Measurements from ENCODE around the gene PCBP3.
"Not testable (repeated sequence)": the region's sequence is repeated elsewhere in the genome, so short reads cannot be mapped to it uniquely, and the experiment has no call there.

Gene PCBP3

GRCh38 chr21:45940621-45941337 lies 297.3 kb downstream of the PCBP3 start:
- DNase-seq, result no peak

DNA sequence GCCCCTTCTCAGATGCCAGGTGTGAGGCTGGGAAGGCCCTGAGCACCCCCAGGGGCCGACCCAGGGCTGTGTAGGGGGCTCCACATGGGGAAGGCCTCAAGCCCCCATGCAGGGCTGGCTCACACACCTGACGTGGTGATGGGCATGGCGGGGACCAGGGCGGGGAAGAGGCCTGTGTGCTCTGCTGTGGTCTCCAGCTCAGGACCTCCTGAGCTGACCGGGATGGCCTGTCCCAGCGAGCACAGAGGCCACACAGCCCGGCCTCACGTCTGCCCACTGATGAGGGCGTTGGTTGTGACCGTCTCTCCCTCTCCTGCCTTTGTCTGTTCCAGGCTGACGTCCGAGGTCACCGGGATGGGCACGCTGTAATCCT lies 297.8 kb downstream of the PCBP3 start:
- DNase-seq, result no peak

DNA sequence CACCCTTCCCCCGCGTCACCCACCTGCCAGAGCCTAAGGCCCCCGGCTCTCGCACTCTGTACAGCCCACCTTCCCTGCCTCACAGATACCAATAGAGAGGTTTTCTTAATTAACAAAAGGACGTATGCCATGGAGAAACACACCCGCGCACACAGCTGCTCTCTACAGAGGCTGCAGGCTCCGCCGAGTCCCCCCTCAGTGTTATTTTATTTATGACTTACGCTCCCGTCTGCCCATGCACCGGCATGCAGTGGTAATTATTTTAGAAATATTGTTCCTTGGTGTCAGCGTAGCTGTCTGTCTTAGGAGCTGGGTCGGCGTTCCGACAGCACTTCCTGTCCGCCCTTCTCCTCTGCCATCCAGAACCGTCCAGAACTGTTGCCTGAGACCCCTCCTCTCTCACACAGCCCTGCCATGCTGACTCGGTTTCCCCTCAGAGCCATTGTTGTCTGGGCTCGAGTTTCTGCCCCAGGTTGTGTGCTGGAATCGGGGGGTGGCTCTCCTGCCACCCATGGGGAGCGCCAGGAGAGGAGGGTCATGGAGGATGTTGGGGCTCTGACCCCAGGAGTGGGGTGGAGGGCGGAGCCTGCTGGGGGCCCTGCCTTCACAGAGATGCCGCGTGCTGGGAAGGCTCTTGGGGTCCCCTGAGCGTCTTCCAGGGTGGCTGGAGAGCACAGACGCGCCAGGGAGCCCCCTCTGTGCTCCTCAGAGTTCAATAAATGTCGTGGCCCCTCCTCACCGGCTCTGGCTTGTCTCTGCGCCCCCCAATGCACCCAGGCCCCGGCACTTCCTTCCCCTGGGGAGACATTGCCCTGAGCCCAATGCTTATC lies 298.4 kb downstream of the PCBP3 start:
- DNase-seq, result no peak

DNA sequence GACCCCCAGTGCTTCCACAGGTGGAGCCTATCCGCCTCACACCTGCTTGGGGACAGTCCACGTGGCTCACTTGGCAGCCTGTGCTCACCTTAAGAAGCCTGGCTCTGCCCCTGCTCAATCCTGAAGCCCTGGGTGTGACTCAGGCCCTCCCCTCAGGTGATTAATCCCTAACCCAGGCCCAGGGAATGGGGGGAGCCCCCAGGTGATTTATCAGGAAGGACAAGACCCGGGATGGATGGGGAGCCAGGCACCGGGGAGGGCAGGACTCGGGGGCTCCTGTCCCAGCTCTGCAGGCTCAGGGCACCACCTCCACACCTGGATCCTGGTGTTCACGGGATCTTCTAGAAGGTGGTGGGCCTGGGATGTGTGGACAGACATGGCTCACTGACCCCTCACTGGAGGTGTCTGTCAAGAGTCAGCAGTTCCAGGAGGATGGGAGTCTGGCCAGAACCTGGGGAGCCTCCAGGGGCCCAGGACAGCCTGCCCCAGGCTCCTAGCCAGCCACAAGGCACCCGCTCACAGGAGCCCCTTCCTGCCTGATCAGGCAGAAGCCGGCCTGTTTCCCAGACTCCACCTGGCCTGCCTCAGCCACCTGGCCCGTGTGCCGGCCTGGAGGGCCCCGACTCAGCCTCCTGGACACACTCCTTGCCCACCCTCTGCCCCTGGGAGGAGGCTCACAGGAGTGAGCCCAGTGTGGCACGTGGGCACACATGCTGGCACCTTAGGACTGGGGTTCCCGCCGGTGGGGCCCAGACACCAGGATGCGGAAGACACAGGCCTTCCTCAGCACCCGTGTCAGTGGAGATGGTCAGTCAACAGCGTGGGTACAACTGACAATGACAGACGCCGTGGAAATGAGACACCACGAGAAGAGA lies 299.5 kb downstream of the PCBP3 start:
- no peak for DNase-seq

DNA sequence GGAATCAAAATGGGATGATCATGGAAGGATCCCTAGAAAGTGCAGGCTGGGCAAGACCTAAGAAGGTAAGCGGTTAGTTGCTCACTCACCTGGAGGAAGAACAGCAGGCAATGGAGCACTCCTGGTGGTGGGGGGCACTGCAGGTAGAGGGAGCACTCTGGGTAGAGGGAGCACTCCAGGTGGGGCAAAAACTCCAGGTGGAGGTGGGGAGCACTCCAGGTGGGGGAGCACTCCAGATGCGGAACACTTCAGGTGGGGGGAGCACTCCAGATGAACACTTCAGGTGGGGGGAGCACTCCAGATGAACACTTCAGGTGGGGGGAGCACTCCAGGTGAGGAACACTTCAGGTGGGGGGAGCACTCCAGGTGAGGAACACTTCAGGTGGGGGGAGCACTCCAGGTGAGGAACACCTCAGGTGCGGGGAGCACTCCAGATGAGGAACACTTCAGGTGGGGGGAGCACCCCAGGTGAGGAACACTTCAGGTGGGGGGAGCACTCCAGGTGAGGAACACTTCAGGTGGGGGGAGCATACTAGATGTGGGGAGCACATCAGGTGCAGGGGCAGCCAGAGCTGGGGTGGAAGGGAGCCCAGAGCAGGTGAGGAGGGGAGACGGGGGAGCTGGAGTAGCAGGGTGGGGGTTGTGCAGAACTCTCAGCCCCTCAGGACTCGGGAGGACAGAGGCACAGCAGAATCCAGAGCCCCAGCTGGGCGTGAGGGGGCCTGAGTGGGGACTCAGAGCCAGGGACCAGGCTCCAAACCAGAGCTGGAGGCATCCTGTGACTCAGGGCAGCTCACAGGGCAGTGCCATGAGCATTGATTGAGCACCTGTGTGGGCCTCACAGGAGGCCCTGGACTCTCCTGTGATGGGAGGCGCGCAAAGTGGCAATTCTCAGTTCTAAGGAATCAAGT lies 300.4 kb downstream of the PCBP3 start:
- no peak for DNase-seq

DNA sequence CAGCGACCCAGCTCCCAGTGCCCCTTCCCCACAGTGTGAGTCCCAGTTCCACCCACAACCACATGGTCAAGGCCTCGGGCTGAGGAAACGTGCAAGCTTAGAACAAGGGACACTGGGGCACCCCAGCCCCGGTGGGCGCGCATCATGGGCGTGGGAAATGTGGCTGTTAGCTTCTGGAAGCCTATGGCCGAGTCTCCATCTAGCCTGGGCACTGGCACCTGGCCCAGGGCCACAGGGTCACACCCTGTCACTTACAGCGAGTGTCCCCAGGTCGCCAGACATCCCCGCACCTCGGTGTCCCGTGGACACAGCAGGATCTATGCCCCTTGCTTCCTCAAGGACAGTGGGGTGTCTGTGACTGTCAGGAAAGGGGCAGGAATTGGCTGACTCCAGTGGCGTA lies 301.1 kb downstream of the PCBP3 start:
- DNase-seq, result no peak

DNA sequence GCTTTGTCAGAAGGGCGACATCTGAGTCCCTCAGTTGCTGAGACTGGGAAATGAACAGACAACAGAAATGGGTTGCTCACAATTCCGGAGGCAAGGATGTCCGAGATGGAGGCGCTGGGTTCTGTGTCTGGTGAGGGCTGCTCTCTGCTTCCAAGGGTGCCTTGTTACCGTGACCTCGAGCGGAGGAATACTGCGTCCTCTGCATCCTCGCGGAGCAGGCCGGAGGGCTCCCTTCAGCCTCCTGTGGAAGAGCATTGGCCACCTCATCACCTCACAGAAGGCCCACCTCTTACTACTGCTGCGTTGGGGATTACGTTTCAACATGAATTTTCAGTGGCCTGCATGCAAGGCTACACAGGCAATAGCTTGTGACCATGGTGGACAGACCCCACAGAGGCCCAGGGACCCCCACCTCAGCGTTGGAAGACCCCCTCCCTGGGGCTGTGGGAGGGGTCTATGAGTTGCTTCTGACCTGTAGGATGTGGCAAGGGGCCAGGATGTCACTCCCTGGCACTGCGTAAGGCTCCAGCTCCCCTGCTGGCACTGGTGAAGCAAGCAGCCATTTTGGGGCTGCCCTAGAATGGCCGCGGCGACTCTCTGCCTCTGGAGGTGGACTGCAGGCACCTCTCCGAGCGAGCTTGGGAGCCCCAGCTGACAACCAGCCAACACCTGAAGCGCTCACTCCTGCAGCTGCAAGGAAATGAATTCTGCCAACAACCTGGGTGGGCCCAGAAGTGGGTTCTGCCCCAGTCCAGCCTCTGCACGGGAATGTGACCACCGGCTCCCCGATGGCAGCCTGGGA lies 301.7 kb downstream of the PCBP3 start:
- DNase-seq, result no peak

- no peak for DNase-seq
Measured at GRCh38 chr21:45945868-45946210, 302.3 kb downstream of the PCBP3 start.

- DNase-seq, result no peak
Measured at GRCh38 chr21:45947296-45947695, 303.8 kb downstream of the PCBP3 start.

- DNase-seq, result no peak
Measured at GRCh38 chr21:45947716-45948255, 304.3 kb downstream of the PCBP3 start.

- DNase-seq, result no peak
Measured at GRCh38 chr21:45948576-45949141, 305.1 kb downstream of the PCBP3 start.

- DNase-seq, result no peak
Measured at GRCh38 chr21:45949928-45950739, 306.6 kb downstream of the PCBP3 start.

DNA sequence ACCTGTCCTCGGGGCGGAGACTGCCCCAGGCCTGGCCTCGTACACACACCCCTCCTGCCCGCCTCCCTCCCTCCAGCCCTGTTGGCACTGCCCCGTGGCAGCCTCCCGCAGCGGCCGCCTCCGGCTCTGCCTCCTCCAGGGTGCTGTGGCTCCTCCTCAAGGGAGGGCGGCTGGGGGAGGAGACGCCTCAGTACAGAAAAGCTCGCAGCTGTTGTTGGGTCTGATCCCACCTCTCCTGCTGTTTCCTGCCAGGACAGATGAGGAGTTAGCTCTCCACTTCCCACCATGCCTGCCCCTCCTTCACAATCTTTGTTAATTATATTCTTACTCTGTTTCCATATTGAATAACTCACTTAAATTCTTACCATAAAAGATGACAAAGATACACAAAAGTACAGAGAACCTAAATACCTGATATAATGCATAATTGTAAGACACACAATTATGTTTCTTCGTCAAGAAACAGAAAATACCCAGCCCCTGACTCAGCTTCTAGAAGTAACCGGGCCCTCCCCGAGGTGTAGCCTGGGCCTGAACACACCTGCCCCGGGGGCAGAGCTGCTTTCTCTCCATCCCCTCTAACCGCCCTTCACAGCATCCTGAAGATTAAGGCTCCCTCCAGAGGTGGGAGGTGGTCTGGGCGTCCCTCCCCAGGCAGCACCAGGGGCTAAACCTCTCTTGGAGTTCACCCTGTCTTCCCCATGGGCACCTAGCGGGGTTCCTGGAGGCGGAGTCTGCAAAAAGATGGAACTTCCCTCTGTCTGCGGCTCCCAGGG lies 307.4 kb downstream of the PCBP3 start:
- peak; percentile 71 for DNase-seq

DNA sequence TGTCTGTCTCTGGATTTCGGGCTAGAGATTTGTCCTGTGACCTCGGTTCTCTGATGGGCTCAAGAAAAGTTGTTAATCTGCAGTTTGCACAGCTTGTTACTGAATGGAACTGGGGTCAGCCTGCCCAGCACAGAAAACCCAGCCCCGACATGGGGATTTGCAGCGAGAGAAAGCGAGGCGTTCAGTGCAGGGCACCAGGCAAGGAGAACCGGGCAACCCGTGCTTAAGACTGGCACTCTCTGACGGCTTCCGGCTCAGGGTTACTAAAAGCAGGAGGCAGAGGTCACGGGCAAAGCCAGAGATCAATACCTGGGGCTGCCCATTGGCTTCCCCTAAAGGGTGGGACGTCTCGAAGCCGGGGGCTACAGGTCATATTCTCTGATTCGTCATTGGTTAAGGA lies 308.2 kb downstream of the PCBP3 start:
- no peak for DNase-seq

DNA sequence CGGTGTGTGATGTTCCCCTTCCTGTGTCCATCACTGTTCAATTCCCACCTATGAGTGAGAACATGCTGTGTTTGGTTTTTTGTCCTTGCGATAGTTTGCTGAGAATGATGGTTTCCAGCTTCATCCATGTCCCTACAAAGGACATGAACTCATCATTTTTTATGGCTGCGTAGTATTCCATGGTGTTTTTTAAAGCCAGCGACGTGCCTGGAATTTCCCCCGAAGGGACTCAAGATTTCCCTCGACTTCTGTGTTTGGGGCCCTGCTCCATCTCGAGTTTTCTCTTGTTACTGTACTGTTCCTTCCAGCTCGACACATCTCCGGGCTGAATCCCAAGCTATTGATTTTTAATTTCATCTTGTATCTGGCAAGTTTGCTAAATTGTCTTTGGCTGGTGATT lies 309.0 kb downstream of the PCBP3 start:
- not testable (repeated sequence) for DNase-seq

DNA sequence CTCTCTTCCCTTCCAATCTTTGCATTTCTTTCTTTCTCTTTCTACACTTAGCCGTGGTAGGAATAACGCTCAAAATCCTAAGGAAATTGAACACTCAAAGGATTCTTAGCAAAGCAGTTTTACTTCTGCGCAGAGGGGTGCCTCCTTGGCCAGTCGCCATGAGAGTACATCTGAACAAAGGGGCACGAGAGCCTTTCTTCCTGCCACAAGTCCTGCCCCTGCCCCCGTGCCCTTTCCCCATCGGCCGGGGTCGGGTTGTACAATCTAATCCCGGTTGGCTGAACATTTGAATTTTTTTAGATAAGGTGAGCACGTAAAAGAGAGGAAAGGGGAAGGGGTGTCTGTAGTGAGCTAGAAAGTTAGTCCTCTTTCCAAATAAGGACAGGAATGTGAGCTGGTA lies 309.4 kb downstream of the PCBP3 start:
- no peak for DNase-seq

DNA sequence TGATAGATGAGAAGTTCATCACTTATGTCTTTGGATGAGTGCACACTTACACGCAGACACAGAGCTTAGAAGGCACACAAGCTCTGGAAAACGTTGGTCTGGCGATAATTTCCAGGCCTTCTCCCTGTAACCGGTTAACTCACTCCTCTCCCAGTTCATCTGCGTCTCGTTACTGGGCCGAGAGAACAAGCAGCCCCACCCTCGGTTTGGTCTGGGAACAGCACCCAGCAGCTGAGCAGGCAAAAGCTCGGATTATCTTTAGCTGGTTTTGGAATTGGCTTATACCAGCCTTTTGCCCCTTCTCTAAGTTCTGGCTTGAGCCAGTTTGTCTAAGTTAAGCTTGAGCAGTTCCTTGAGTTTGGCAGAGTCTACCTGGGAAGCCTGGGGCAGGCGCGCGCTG lies 310.7 kb downstream of the PCBP3 start:
- no peak for DNase-seq

DNA sequence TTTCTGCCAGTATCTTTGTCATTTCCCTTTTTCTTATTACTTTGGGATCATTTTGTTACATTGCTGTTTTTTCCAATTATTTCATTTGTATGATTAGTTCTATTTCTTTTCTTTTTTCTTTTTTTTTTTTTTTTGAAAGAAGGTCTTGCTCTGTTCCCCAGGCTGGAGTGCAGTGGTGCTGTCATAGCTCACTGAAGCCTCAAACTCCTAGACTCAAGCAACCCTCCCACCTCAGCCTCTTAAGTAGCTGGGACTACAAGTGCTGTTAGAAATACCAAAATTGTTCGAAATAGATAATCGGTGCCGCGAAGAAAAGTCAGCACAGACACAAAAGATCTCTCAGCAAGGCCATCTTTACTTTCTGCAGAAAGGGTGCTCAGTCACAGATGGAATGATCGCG lies 311.4 kb downstream of the PCBP3 start:
- no peak for DNase-seq

GRCh38 chr21:45957551-45957950 lies 314.0 kb downstream of the PCBP3 start:
- no peak for DNase-seq

Data from right forelimb (tissue), 1 donor.